Caco-2 (cell line): ENCODE results near the gene FLAD1. TPM values are rescaled to one million over a fixed set of nuclear protein-coding genes. Genes with fewer than 3 reads are reported as not detected.
A peak's percentile ranks its signal among the peaks of the same experiment; 100 is the strongest.

Experiments used
- BruUV-seq: library from RNA; stranded (reverse); fragments of 400-500 nt; replicated peaks from 2 replicates; lab custom pipeline; 2021; lab: Mats Ljungman, UMichigan
- CTCF ChIA-PET: fragments of 300-600 bp; sonication (Branson Sonifier 250); formaldehyde crosslinking; loops from one replicate; lab custom pipeline; 2022; ENCODE audit warnings: antibody characterized with exemption; lab: Charles Lee
- POLR2A ChIA-PET: fragments of 300-600 bp; sonication (Branson Sonifier 250); formaldehyde crosslinking; loops from one replicate; lab custom pipeline; 2022; ENCODE audit warnings: antibody characterized with exemption; lab: Charles Lee
- DNase-seq, 2 experiments: peaks; one replicate each; pipeline versions ENCODE4 v3.0.0 to v3.0.0-alpha.2; 2020 to 2022
- H3K27me3 ChIP-seq: replicated peaks from 2 replicates; pipeline ENCODE4 v1.6.0; 2011; ENCODE audit warnings: low read length; ENCODE audit not compliant: control insufficient read depth, insufficient read depth
- H3K36me3 ChIP-seq: 2 replicates; pipeline ENCODE4 v1.5.1; 2011; ENCODE audit warnings: low read length; ENCODE audit not compliant: control insufficient read depth, insufficient read depth
- H3K4me1 ChIP-seq: fragments of 250-450 bp; sonication (Bioruptor Pico); 2 replicates; pipeline ENCODE4 v1.5.1; 2020; ENCODE audit warnings: mild to moderate bottlenecking
- H3K4me3 ChIP-seq: 2 replicates; pipeline ENCODE4 v1.5.1; 2011; ENCODE audit warnings: low read depth, mild to moderate bottlenecking, control low read depth, low read length
- H3K9me3 ChIP-seq: fragments of 250-450 bp; sonication (Bioruptor Pico); 2 replicates; pipeline ENCODE4 v1.5.1; 2020; ENCODE audit warnings: mild to moderate bottlenecking, moderate library complexity
- H3K27ac Mint-ChIP-seq: one replicate; pipeline ENCODE4 v1.8.0; 2022; ENCODE audit warnings: mixed read lengths; ENCODE audit not compliant: unreplicated experiment
- H3K27me3 Mint-ChIP-seq: one replicate; pipeline ENCODE4 v1.8.0; 2022; ENCODE audit warnings: mixed read lengths; ENCODE audit not compliant: insufficient read depth, unreplicated experiment
- H3K36me3 Mint-ChIP-seq: one replicate; pipeline ENCODE4 v1.8.0; 2022; ENCODE audit warnings: mild to moderate bottlenecking, mixed read lengths; ENCODE audit not compliant: insufficient read depth, unreplicated experiment
- H3K4me1 Mint-ChIP-seq: one replicate; pipeline ENCODE4 v1.8.0; 2022; ENCODE audit warnings: low read depth, mixed read lengths; ENCODE audit not compliant: unreplicated experiment
- H3K4me3 Mint-ChIP-seq: one replicate; pipeline ENCODE4 v1.8.0; 2022; ENCODE audit warnings: mild to moderate bottlenecking, moderate library complexity, mixed read lengths; ENCODE audit not compliant: unreplicated experiment
- H3K9me3 Mint-ChIP-seq: one replicate; pipeline ENCODE4 v1.8.0; 2022; ENCODE audit warnings: mixed read lengths; ENCODE audit not compliant: unreplicated experiment
- CTCF ChIP-seq, 2 experiments: fragments of 200-600 bp in 1 of 2; IDR thresholded peaks; 1 replicate in 1 of 2; 2 replicates in 1 of 2; pipeline versions ENCODE4 v1.5.1 to v1.8.0; 2011 to 2022; ENCODE audit warnings: antibody characterized with exemption in 1 of 2, control low read depth in 1 of 2, inconsistent platforms in 1 of 2, low read depth in 1 of 2, low read length in 1 of 2, mild to moderate bottlenecking in 1 of 2, moderate library complexity in 1 of 2; ENCODE audit not compliant: insufficient read depth in 1 of 2, severe bottlenecking in 1 of 2, unreplicated experiment in 1 of 2
- intact Hi-C: fragments of 100-400 bp; cut with micrococcal nuclease; formaldehyde crosslinking; loops from one replicate; pipeline ENCODE4 v1.10.0; 2022; ENCODE audit not compliant: unreplicated experiment
- total RNA-seq: library from RNA; stranded (reverse); gene quantifications from 2 replicates; pipeline ENCODE4 v1.2.3, GENCODE V29; 2022

FLAD1 gene
- total RNA-seq, 1 experiment from 2014 or later, result 51.3 TPM

GRCh38 chr1:154937085-154937987 lies 45.8 kb upstream of the FLAD1 start:
- Histone ChIP-seq H3K36me3 (no peaks in the 10 kb centered on the region), H3K9me3 (no peaks in the 10 kb centered on the region), H3K4me3 (peak overlapping the region; percentile 72), H3K27me3 (no peaks in the 10 kb centered on the region), H3K4me1 (peaks cover 6% of the 10 kb centered on the region)
- Mint-ChIP-seq H3K4me3 (peak overlapping the region; percentile 87), H3K4me1 (peaks cover 17% of the 10 kb centered on the region), H3K27me3 (no peaks in the 10 kb centered on the region), H3K9me3 (no peaks in the 10 kb centered on the region), H3K27ac (peak overlapping the region; percentile 99), H3K36me3 (peaks cover 23% of the 10 kb centered on the region)
- BruUV-seq, result TSS peak; percentile 98
- CTCF ChIA-PET, result interaction anchor here (0.8 to 2.1 kb wide), 11 partner anchors 16 to 378 kb away, joined by 3 to 12 read pairs (median 3); partner anchors contain the start of genes ADAM15, LENEP, PBXIP1 and SHC1
- intact Hi-C loops, result loop anchor here (2.0 kb wide), 1 partner anchor 59 kb away; no protein-coding TSS in a partner anchor
- POLR2A ChIA-PET, result interaction anchor here (0.5 to 1.7 kb wide), 7 partner anchors 19 to 80 kb away, joined by 3 to 21 read pairs (median 5); partner anchors contain the start of genes PBXIP1 and PYGO2
- TF ChIP-seq CTCF (IDR thresholded peaks at IDR 0.05; ENCODE audit: insufficient read depth in 1 of 2, low read depth in 1 of 2, low read length in 1 of 2, severe bottlenecking in 1 of 2, unreplicated experiment in 1 of 2), result peak in 1 of 2 experiments; percentile 11
- DNase-seq, result peak; percentile 88 to 91

GRCh38 chr1:154937988-154938386 lies 45.2 kb upstream of the FLAD1 start:
- H3K27me3 Mint-ChIP-seq, result no peaks in the 10 kb centered on the region
- Histone ChIP-seq H3K9me3 (no peaks in the 10 kb centered on the region), H3K27me3 (no peaks in the 10 kb centered on the region), H3K36me3 (no peaks in the 10 kb centered on the region), H3K4me3 (peak overlapping the region; percentile 72), H3K4me1 (peaks cover 6% of the 10 kb centered on the region)
- peaks cover 23% of the 10 kb centered on the region for H3K36me3 Mint-ChIP-seq
- ChIA-PET CTCF (no interaction called here), POLR2A (interaction anchor here (1.1 kb wide), 1 partner anchor 36 kb away, joined by 4 read pairs; no protein-coding TSS in a partner anchor)
- peak overlapping the region; percentile 99 for H3K27ac Mint-ChIP-seq
- peaks cover 17% of the 10 kb centered on the region for H3K4me1 Mint-ChIP-seq
- H3K4me3 Mint-ChIP-seq, result peak overlapping the region; percentile 87
- H3K9me3 Mint-ChIP-seq, result no peaks in the 10 kb centered on the region
- no peak for TF ChIP-seq CTCF (IDR thresholded peaks at IDR 0.05; ENCODE audit: insufficient read depth in 1 of 2, low read depth in 1 of 2, low read length in 1 of 2, severe bottlenecking in 1 of 2, unreplicated experiment in 1 of 2)
- DNase-seq, result no peak
- no TSS peak for BruUV-seq
- intact Hi-C loops, result loop anchor here (2.0 kb wide), 1 partner anchor 59 kb away; no protein-coding TSS in a partner anchor
